Pons (tissue), 1 donor: ENCODE results near the gene ATOX1.
A peak's percentile ranks its signal among the peaks of the same experiment; 100 is the strongest.
"Not testable (repeated sequence)": the region's sequence is repeated elsewhere in the genome, so short reads cannot be mapped to it uniquely, and the experiment has no call there.

Experiments used
- DNase-seq: peaks from one replicate; pipeline ENCODE4 v3.0.0-alpha.2; 2016; ENCODE audit warnings: low spot score

Gene ATOX1, protein sequence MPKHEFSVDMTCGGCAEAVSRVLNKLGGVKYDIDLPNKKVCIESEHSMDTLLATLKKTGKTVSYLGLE

GRCh38 chr5:151758430-151759241 lies at the start of gene ATOX1:
Gene ATOX1, minus strand, starts transcription at chr5:151758631. Its CDS starts 80 bp downstream, at chr5:151758551.
- peak; percentile 93 for DNase-seq

GRCh38 chr5:151805414-151806223 lies 47.2 kb upstream of the ATOX1 start:
- no peak for DNase-seq

GRCh38 chr5:151800532-151800931 lies 42.1 kb upstream of the ATOX1 start:
- DNase-seq, result no peak

- DNase-seq, result no peak
Observed at GRCh38 chr5:151799407-151799806, 41.0 kb upstream of the ATOX1 start.

DNA sequence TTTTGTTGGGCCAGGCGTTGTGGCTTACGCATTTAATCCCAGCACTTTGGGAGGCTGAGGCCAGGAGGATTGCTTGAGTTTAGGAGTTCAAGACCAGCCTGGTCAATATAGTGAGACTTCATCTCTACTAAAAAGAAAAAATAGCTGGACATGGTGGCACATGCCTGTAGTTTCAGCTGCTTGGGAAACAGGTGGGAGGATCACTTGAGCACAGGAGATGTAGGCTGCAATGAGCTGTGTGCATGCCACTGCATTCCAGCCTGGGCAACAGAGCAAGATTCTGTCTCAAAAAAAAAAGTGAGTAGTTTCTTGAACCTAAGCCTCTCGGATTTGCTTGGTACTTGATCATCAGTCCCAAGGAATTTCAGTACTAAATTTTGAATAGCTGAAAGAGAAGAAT lies 40.2 kb upstream of the ATOX1 start:
- DNase-seq, result no peak

DNA sequence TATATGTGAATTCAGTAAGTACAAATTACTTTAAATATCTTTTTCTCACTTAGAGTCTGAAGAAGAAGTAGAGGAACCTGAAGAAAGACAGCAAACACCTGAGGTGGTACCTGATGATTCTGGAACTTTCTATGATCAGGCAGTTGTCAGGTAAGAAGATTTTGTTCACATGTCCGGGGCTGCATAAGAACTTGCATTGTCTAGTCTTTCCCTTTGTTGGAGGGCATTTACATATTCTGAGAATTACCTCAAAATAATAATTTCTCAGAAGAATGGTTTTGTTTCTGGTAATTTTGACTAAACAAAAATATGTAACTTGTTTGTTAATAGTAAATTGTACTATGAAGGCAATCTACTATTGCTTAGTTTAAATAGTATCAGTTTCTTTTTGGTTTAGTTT lies 37.0 kb upstream of the ATOX1 start:
- no peak for DNase-seq

DNA sequence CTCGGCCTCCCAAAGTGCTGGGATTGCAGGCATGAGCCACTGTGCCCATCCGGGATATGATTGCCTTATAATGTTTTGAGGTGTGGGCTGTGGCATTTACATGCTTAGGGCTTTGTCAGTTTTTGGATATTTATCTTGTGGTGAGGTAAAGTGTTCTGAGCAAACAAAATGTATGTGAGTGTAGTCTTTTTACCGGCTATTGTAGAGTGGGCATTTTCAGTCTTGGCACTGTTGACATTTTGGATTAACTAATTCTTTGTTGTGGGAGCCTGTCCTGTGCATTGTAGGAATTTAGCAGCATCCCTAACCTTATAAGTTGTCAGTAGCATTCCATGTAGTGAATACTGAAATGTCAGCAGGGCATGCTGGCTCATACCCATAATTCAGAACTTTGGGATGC lies 34.9 kb upstream of the ATOX1 start:
- no peak for DNase-seq

GRCh38 chr5:151787817-151788216 lies 29.4 kb upstream of the ATOX1 start:
- DNase-seq, result no peak

DNA sequence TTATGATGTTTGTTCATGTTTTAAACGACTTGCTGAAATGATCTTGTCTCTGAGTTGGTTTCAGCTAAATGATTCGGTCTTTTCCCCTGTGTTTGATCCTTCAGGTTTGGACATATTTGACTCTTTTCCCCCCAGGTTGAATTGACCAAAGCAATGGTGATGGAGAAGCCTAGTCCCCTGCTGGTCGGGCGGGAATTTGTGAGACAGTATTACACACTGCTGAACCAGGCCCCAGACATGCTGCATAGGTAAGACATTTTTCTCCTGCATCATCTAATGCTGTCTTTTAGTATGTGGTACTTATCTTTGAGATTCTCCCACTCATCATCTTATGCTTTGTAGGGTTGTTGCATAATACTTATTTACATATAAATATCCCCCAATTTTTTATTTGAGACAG lies 28.0 kb upstream of the ATOX1 start:
- no peak for DNase-seq

- no peak for DNase-seq
Observed at GRCh38 chr5:151784141-151784540, 25.7 kb upstream of the ATOX1 start.

DNA sequence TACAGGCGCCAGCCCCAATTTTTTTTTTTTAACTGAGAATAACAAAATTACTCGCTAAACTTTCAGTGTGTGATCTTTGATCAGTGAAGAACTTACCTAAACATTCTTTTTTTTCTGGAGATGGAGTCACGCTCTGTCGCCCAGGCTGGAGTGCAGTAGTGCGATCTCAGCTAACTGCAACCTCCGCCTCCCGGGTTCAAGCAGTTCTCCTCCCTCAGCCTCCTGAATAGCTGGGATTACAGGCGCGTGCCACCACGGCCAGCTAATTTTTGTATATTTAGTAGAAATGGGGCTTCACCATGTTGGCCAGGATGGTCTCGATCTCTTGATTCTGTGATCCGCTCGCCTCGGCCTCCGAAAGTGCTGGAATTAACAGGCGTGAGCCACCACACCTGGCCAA lies 25.2 kb upstream of the ATOX1 start:
- DNase-seq, result not testable (repeated sequence)

DNA sequence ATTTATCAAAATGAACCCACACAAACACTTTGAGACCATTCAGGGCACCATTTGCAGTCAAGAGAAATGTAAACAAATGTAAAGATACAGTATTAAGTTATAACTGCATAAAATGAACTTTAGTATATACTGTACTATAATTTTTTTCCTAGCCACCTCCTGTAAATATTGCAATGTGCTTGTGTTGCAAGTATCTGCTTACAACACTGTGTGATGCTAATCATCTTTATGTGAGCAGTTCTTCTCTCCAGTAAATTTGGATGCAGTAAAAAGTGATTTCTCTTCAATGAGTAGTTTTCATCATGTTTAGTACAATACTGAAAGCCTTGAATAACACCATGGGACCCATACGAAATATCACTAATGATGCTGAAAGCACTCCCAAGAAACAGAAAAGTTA lies 22.8 kb upstream of the ATOX1 start:
- DNase-seq, result no peak

GRCh38 chr5:151780348-151780747 lies 21.9 kb upstream of the ATOX1 start:
- DNase-seq, result no peak

DNA sequence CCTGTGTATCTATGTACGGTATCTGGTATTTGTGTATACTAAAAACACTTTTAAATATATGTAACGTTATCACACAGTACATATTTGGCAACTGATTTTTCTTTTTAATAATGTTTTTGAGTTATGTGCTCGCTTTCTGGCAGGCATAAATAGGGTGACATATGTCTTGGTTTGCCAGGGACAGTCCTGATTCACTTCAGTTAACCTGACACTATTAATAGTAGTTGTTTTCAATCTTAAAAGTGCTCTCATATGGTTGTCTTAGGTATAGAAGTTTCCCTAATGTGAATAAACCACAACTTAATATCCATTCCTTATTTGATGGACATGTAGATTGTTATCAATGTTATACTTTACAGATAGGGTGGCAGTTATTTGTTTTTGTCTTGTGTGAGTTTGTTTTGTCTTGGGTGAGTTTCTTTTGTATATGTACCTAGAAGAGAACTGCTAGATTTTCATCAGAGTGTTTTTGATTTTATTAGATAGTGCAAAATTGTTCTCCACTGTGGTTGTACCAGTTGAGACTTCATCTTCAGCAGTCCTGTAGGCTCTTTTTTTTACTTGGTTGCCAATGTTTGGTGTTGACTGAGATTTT lies 21.2 kb upstream of the ATOX1 start:
- DNase-seq, result no peak

GRCh38 chr5:151775025-151775606 lies 16.7 kb upstream of the ATOX1 start:
- no peak for DNase-seq

GRCh38 chr5:151773951-151774350 lies 15.5 kb upstream of the ATOX1 start:
- no peak for DNase-seq

DNA sequence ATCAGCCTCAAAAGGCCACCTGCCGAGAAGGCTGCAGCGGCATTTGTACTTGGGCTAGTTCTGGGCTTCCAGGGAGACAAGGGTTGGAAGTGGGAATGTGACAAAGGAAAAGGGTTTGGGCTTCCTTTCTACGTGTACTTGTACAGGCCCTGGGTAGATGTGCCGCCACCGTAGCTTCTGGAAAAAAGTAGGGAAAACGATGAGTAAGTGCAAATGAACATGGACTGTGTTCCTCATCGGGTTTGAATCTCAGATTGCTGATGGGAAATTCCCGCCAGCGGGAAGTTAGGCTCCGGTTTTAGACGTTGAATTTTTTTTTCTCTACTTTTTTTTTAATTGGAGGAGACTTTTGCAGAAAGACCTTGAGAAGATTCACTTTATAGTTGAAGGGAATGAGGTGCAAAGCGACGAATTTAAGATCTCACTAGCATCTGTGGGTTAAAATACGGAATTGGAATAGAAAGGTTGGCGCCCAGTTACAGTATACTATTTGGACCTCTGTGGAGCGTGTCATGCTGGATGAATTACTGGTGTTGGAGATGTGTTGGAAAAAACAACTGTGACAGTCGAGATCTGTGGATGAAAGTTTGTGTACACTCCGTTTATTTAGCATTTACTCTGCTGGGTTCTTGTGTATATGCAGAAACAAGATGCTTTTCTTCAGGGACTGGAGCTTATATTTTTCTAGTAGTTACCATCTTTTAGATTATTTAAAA lies 14.6 kb upstream of the ATOX1 start:
- DNase-seq, result peak; percentile 44

GRCh38 chr5:151772029-151772845 lies 13.8 kb upstream of the ATOX1 start:
- peak; percentile 40 for DNase-seq

DNA sequence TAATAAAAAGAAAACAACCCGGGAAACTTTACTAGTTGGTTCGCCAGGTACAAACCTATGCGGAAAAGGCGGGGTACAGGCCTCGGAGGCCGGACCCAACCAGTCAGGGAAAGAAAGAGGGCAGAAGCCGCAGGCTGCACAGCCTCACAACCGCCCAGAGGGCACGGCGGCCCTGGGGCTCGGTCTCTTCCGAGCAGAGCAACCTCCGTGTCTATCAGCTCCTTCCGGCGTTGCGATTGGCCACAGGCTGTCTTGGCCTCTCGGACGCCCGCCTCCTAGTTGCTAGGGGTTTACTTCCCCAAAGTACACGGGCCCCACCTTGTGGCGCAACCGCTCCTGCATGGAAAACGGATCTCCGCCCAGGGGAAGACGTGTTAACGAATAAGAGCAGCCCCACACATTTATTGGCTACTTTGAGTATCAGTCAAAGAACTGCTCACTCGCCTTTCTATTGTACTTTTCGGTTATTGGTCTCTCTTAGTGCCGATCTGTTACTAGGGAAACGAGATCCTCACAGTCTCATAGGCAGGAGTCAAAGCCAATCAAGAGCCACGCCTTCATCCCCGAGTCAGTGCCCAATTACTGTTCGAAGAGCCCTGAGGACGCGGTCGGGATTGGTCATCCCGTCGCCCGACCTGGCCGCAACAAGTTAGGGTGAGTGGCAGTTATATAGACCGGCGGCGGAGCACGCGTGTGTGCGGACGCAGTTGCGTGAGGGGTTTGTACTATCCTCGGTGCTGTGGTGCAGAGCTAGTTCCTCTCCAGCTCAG lies 13.0 kb upstream of the ATOX1 start, which contains the start of gene G3BP1:
Gene G3BP1 (plus strand): TSS at position 696 of the 770 bp plus-strand sequence. CDS start 14,667 bp downstream, outside the sequence.
- peak; percentile 100 for DNase-seq
